Colonic mucosa (tissue), 4 donors: ENCODE data around the gene OR4C45. TPM values are rescaled to one million over a fixed set of nuclear protein-coding genes. Genes with fewer than 3 reads are reported as not detected.

ENCODE experiments used
- DNase-seq: peaks from one replicate; pipeline ENCODE4 v3.0.0-alpha.2; 2020
- H3K27ac ChIP-seq: fragments of 200-600 bp; one replicate; pipeline ENCODE4 v1.8.0; 2021
- H3K27me3 ChIP-seq: fragments of 200-600 bp; one replicate; pipeline ENCODE4 v1.8.0; 2021
- H3K36me3 ChIP-seq: fragments of 200-600 bp; one replicate; pipeline ENCODE4 v1.8.0; 2021
- H3K4me1 ChIP-seq: fragments of 200-600 bp; one replicate; pipeline ENCODE4 v1.8.0; 2021; ENCODE audit warnings: mild to moderate bottlenecking
- H3K4me3 ChIP-seq: fragments of 200-600 bp; one replicate; pipeline ENCODE4 v1.8.0; 2021
- H3K9ac ChIP-seq, 2 donors: one replicate each; pipeline ENCODE4 v1.7.0; 2013; ENCODE audit warnings: control low read depth in 2 of 2, low read depth in 2 of 2, low read length in 2 of 2
- H3K9me3 ChIP-seq: fragments of 200-600 bp; one replicate; pipeline ENCODE4 v1.8.0; 2021
- intact Hi-C: fragments of 100-400 bp; cut with DNase I; formaldehyde crosslinking; loops from one replicate; pipeline ENCODE4 v1.14.1; 2022
- total RNA-seq, 2 donors: library from RNA; stranded (reverse); fragmentation: NEBNext Ultra II Directional in 1 of 2; extraction: Animal tissue kit (Norgen Biotek cat#: 25700) in 1 of 2; gene quantifications; one replicate each; pipeline ENCODE4 v1.2.1, GENCODE V29; 2021
- TF ChIP-seq, protein P1 (sequence below): fragments of 200-600 bp; IDR thresholded peaks from one replicate; pipeline ENCODE4 v1.8.0; 2022; ENCODE audit warnings: antibody characterized with exemption, mild to moderate bottlenecking
- donor health status: healthy.
- donor health status: DM: no; HTN: no; CAD: no.
- donor health status: DM: no; HTN: no; CAD: no.

Gene OR4C45
- total RNA-seq, 2 donors from 2014 or later, result not detected

GRCh38 chr11:50070389-50070788, 37.7 kb downstream of the OR4C45 start:
- H3K36me3 ChIP-seq, result no peaks in the 10 kb centered on the region
- intact Hi-C loops, result no loop called here
- H3K4me3 ChIP-seq, result no peak overlapping the region
- H3K27ac ChIP-seq, result no peak overlapping the region
- H3K9me3 ChIP-seq, result no peaks in the 10 kb centered on the region
- no peaks in the 10 kb centered on the region for H3K27me3 ChIP-seq
- no peak overlapping the region for H3K9ac ChIP-seq
- no peak for DNase-seq
- TF ChIP-seq, protein P1, sequence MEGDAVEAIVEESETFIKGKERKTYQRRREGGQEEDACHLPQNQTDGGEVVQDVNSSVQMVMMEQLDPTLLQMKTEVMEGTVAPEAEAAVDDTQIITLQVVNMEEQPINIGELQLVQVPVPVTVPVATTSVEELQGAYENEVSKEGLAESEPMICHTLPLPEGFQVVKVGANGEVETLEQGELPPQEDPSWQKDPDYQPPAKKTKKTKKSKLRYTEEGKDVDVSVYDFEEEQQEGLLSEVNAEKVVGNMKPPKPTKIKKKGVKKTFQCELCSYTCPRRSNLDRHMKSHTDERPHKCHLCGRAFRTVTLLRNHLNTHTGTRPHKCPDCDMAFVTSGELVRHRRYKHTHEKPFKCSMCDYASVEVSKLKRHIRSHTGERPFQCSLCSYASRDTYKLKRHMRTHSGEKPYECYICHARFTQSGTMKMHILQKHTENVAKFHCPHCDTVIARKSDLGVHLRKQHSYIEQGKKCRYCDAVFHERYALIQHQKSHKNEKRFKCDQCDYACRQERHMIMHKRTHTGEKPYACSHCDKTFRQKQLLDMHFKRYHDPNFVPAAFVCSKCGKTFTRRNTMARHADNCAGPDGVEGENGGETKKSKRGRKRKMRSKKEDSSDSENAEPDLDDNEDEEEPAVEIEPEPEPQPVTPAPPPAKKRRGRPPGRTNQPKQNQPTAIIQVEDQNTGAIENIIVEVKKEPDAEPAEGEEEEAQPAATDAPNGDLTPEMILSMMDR, result no peak
- H3K4me1 ChIP-seq, result no peaks in the 10 kb centered on the region

- TF ChIP-seq, protein P1, result no peak
- intact Hi-C loops, result no loop called here
- H3K9me3 ChIP-seq, result no peaks in the 10 kb centered on the region
Measured at GRCh38 chr11:50071584-50072225, 39.0 kb downstream of the OR4C45 start.

DNA sequence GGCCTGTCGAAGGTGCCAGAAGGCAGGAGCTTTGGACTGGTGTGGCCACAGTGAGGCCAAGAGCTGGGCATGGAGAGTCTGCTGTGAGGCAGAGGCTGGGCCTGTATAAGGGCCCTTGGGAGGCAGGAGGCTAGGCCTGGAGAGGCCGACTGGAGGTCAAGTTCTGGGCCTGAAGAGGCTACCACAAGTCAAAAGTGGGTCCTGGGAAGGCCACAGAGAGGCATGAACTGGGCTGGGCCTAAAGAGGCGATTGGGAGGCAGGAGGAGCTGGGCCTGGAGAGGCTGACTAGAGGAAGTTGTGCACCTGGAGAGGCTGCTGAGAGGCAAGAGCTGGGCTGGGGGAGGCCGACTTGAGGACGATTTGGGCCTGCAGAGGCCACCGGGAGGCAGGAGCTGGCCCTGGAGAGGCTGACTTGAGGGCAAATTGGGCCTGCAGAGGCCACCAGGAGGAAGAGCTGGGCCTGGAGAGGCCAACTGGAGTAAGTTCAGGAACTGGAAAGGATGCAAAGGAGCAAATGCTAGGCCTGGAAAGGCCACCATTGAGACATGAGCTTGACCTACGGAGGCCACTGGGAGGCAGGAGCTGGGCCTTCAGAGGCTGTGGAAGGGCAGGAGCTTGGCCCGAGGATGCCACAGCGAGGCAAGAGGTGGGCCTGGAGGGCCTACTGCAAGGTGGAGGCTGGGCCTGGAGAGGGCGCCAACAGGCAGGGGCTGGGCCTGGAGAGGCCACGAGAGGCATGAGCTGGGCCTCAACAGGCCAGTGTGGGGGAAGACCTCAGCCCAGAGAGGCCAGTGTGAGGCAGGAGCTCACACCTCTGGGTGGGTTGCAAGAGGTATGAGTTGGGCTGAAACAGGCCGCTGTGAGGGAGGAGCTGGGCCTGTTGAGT, 39.8 kb downstream of the OR4C45 start:
- Histone ChIP-seq H3K9me3 (no peaks in the 10 kb centered on the region), H3K4me3 (no peak overlapping the region), H3K27me3 (no peaks in the 10 kb centered on the region), H3K36me3 (no peaks in the 10 kb centered on the region), H3K27ac (no peak overlapping the region), H3K4me1 (no peaks in the 10 kb centered on the region), H3K9ac (no peak overlapping the region)
- intact Hi-C loops, result no loop called here
- TF ChIP-seq, protein P1, result no peak
- no peak for DNase-seq

More at GRCh38 chr11:50071584-50072225, 39.0 kb downstream of the OR4C45 start:
- DNase-seq, result no peak
- Histone ChIP-seq H3K4me1 (no peaks in the 10 kb centered on the region), H3K4me3 (no peak overlapping the region), H3K9ac (no peak overlapping the region), H3K27me3 (no peaks in the 10 kb centered on the region), H3K36me3 (no peaks in the 10 kb centered on the region), H3K27ac (no peak overlapping the region)

DNA sequence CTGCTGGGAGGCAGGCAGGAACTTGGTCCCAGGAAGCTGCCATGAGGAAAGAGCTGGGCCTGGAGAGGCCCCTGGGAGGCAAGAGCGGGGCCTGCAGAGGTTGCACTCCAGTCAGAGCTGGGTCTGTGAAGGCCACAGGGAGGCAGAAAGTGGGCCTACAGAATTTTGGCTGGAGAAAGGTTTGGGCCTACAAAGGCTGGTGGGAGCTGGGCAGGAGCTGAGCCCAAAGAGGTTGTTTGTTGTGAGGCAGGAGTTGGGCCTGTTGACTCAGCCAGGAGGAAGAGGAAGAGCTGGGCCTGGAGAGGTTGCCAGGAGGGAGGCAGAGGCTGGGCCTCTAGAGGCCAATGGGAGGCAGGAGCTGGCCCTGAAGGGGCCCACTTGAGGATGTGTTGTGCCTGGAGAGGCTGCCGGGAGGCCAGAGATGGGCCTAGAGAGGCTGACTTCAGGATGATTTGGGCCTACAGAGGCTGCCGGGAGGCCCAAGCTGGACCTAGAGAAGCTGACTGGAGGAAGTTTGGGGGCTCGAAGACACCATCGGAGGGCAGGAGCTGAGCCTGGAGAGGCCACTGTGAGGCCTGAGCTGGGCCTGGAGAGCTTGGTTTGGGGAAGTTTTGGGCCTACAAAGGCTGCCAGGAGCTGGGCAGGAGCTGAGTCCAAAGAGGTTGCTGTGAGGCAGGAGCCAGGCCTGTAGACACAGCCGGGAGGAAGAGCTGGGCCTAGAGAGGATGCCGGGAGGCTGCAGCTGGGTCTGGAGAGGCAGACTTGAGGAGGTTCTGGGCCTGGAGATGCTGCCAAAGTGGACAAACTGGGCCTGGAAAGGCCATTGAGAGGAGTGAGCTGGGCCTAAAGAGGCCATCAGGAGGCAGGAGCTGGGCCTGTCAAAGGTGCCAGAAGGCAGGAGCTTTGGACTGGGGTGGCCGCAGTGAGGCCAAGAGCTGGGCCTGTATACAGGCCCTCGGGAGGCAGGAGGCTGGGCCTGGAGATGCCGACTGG, 40.7 kb downstream of the OR4C45 start:
- no peaks in the 10 kb centered on the region for H3K9me3 ChIP-seq
- intact Hi-C loops, result no loop called here
- H3K4me1 ChIP-seq, result no peaks in the 10 kb centered on the region
- TF ChIP-seq, protein P1, result no peak
- DNase-seq, result no peak
- H3K9ac ChIP-seq, result no peak overlapping the region
- H3K27ac ChIP-seq, result no peak overlapping the region
- no peak overlapping the region for H3K4me3 ChIP-seq
- H3K36me3 ChIP-seq, result no peaks in the 10 kb centered on the region
- no peaks in the 10 kb centered on the region for H3K27me3 ChIP-seq

- Histone ChIP-seq H3K27me3 (no peaks in the 10 kb centered on the region), H3K4me3 (no peak overlapping the region), H3K4me1 (no peaks in the 10 kb centered on the region), H3K36me3 (no peaks in the 10 kb centered on the region), H3K27ac (no peak overlapping the region), H3K9me3 (no peaks in the 10 kb centered on the region), H3K9ac (no peak overlapping the region)
- intact Hi-C loops, result no loop called here
- DNase-seq, result no peak
- TF ChIP-seq, protein P1, result no peak
Measured at GRCh38 chr11:50074161-50074560, 41.5 kb downstream of the OR4C45 start.
